ENCODE measurements around the gene KCTD18. TPM values are rescaled to one million over a fixed set of nuclear protein-coding genes. Genes with fewer than 3 reads are reported as not detected.

Gene KCTD18
- total and polyA plus RNA-seq, 10 of the 15 experiments (the other 5 are each of a cell fraction or from before 2014, with no cell fraction given) = 1.4 to 16.9 (median 12.5) TPM

DNA sequence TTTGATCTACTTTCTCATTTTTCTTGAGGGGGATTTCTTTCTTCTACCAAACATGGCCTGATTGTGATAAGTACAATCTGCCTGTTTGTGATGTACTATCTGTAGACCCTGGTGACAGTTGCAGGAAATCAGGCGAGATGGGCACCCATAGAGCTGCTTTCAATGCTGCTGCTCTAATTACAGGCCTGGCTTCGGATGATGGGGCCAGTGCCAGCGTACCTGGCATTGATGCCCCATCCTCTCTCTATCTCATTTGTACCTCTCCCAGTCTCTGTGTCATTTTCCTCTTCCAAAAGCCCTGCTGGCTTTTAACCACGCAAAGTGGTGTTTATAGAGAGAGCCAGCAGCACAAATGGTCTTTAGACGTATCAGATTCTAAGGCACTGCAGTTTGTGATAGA, 69.9 kb downstream of the KCTD18 start (continued):
- TF ChIP-seq, protein P1, sequence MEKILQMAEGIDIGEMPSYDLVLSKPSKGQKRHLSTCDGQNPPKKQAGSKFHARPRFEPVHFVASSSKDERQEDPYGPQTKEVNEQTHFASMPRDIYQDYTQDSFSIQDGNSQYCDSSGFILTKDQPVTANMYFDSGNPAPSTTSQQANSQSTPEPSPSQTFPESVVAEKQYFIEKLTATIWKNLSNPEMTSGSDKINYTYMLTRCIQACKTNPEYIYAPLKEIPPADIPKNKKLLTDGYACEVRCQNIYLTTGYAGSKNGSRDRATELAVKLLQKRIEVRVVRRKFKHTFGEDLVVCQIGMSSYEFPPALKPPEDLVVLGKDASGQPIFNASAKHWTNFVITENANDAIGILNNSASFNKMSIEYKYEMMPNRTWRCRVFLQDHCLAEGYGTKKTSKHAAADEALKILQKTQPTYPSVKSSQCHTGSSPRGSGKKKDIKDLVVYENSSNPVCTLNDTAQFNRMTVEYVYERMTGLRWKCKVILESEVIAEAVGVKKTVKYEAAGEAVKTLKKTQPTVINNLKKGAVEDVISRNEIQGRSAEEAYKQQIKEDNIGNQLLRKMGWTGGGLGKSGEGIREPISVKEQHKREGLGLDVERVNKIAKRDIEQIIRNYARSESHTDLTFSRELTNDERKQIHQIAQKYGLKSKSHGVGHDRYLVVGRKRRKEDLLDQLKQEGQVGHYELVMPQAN (conservative IDR thresholded peaks at IDR 0.05) = no peak
- TF ChIP-seq STAT1 (conservative IDR thresholded peaks at IDR 0.05) = no peak

Other genes starting within 250 kb of the KCTD18 start
- 18.9 and 19.7 TPM in 2 replicates for gene SPATS2L, start 203.4 kb downstream of the KCTD18 start, total RNA-seq (2014; rRNA removed)
- gene SPATS2L, start 203.4 kb downstream of the KCTD18 start, total RNA-seq (2014; rRNA removed; fragmentation: Illumina TruSeq; extraction: Trizol) = 18.0 and 21.3 TPM in 2 replicates
- gene SPATS2L, start 203.4 kb downstream of the KCTD18 start, total RNA-seq (2021) = 24.7 and 27.2 TPM in 2 replicates
- 16.3 and 21.4 TPM in 2 replicates for gene SPATS2L, start 203.4 kb downstream of the KCTD18 start, polyA plus RNA-seq (2011; rRNA removed)
- 27.0 and 30.0 TPM in 2 replicates for gene SPATS2L, start 203.4 kb downstream of the KCTD18 start, polyA plus RNA-seq (2014; fragmentation: Illumina TruSeq; extraction: Trizol)
- 1 to 10 TPM; 5.2 to 8.0 TPM for gene SPATS2L, start 203.4 kb downstream of the KCTD18 start, polyA plus RNA-seq (2014; fragmentation: Nextera tagmentation; extraction: Ambion mirVana)
- 26.3 and 27.6 TPM in 2 replicates for gene SPATS2L, start 203.4 kb downstream of the KCTD18 start, polyA plus RNA-seq (2014; rRNA removed)
- 10 to 100 TPM; 16.3 to 22.0 TPM for gene SPATS2L, start 203.4 kb downstream of the KCTD18 start, polyA plus RNA-seq (2016; fragmentation: Nextera tagmentation; extraction: Ambion mirVana)
- 18.5 and 22.2 TPM in 2 replicates for gene SGO2, start 16.1 kb upstream of the KCTD18 start, total RNA-seq (2014; rRNA removed)
- 21.8 and 22.4 TPM in 2 replicates for gene SGO2, start 16.1 kb upstream of the KCTD18 start, total RNA-seq (2014; rRNA removed; fragmentation: Illumina TruSeq; extraction: Trizol)
- gene SGO2, start 16.1 kb upstream of the KCTD18 start, total RNA-seq (2021) = 21.7 and 22.3 TPM in 2 replicates
- 26.7 and 59.4 TPM in 2 replicates for gene SGO2, start 16.1 kb upstream of the KCTD18 start, polyA plus RNA-seq (2011; rRNA removed)
- 33.4 and 39.4 TPM in 2 replicates for gene SGO2, start 16.1 kb upstream of the KCTD18 start, polyA plus RNA-seq (2014; fragmentation: Illumina TruSeq; extraction: Trizol)
- 10 to 100 TPM; 15.8 to 30.7 TPM for gene SGO2, start 16.1 kb upstream of the KCTD18 start, polyA plus RNA-seq (2014; fragmentation: Nextera tagmentation; extraction: Ambion mirVana)
- 11.3 and 16.7 TPM in 2 replicates for gene SGO2, start 16.1 kb upstream of the KCTD18 start, polyA plus RNA-seq (2014; rRNA removed)
- gene SGO2, start 16.1 kb upstream of the KCTD18 start, polyA plus RNA-seq (2016; fragmentation: Nextera tagmentation; extraction: Ambion mirVana) = 10 to 100 TPM; 42.5 to 55.2 TPM
- gene AOX1, start 75.9 kb upstream of the KCTD18 start, total RNA-seq (2014; rRNA removed) = 0.05 and 0.34 TPM in 2 replicates
- gene AOX1, start 75.9 kb upstream of the KCTD18 start, total RNA-seq (2014; rRNA removed; fragmentation: Illumina TruSeq; extraction: Trizol) = not detected in 2 replicates
- gene AOX1, start 75.9 kb upstream of the KCTD18 start, total RNA-seq (2021) = 0.56 and 0.80 TPM in 2 replicates
- gene AOX1, start 75.9 kb upstream of the KCTD18 start, polyA plus RNA-seq (2011; rRNA removed) = 0.03 TPM in 1 of 2 replicates, not detected in the other
- gene AOX1, start 75.9 kb upstream of the KCTD18 start, polyA plus RNA-seq (2014; fragmentation: Illumina TruSeq; extraction: Trizol) = not detected in 2 replicates
- not detected for gene AOX1, start 75.9 kb upstream of the KCTD18 start, polyA plus RNA-seq (2014; fragmentation: Nextera tagmentation; extraction: Ambion mirVana)
- 0.04 TPM in 1 of 2 replicates, not detected in the other for gene AOX1, start 75.9 kb upstream of the KCTD18 start, polyA plus RNA-seq (2014; rRNA removed)
- gene AOX1, start 75.9 kb upstream of the KCTD18 start, polyA plus RNA-seq (2016; fragmentation: Nextera tagmentation; extraction: Ambion mirVana) = not detected